ENCODE results near the gene DNAJC17.

DNAJC17 gene

DNA sequence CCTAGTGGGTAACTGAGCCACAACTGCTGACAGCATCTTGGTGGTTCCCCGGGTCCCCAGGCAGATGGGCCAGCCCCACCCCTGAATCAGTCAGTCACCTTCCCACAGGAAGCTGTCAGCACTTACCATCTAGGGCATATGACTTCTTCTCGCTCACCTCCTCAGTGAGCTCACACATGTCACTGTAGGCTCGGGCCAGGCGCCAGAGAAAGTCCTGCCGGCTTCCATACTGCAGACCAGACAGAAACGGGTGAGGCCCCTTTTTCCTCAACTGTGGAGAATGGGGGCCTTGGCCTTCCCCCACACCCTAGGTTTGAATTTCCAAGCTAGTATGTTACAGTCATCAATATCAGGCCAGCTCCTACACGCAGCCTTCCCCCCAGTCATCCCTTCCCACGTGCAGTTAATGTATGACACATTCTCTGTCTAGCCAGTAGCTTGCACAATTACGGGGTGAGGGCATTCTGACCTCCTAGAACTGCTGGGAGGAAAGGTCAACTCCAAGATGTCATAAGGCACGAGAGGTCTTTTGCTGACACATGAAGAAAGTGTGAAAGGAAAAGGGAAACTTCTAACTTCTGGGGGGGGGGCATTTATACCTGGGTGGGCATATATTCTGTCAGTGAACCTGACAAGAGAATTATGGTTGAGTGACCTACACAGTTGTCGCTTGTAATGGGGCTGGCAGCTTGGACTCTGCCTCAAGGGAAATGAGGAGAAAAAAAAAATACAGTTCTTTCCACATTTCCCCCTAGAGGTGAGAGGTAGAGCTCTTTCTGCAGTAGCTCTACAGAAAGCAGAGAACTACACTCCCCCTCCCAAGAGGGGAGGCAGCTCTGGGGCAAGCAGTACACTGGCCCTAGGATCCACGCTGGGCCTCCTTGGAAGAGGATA, 63.1 kb downstream of the DNAJC17 start:
- H3K36me3 ChIP-seq (ENCODE audit: control insufficient read depth, insufficient read depth, low read length), result peaks cover 2% of the 10 kb centered on the region
- H3K79me1 ChIP-seq (ENCODE audit: low read length), result peaks cover 2% of the 10 kb centered on the region
- WGBS (ENCODE audit: extremely low coverage, insufficient coverage, low lambda C conversion rate), result no CpG with 5 or more reads among the region's 12 CpGs

GRCh38 chr15:40743485-40743901, 63.8 kb downstream of the DNAJC17 start:
- Histone ChIP-seq H2BK5ac (ENCODE audit: low read length) (no peak overlapping the region), H4K8ac (ENCODE audit: low read depth, low read length) (no peak overlapping the region), H3K36me3 (ENCODE audit: control insufficient read depth, insufficient read depth, low read length) (peaks cover 2% of the 10 kb centered on the region), H3K27me3 (ENCODE audit: insufficient read depth, low read length, poor library complexity) (no peaks in the 10 kb centered on the region), H3K18ac (ENCODE audit: low read length) (no peak overlapping the region), H3K27ac (ENCODE audit: low read depth, low read length) (no peak overlapping the region), H3K79me2 (ENCODE audit: control insufficient read depth, insufficient read depth, low read length) (no peaks in the 10 kb centered on the region), H2BK15ac (replicated peaks; ENCODE audit: low read depth) (no peak overlapping the region), H3K23ac (ENCODE audit: low read length) (no peak overlapping the region), H4K5ac (ENCODE audit: low read length) (no peak overlapping the region), H3K4ac (ENCODE audit: low read depth, low read length) (no peak overlapping the region), H3K4me2 (ENCODE audit: low read length) (no peak overlapping the region), H3K4me1 (ENCODE audit: control insufficient read depth, low read depth, low read length) (no peaks in the 10 kb centered on the region), H3K9ac (ENCODE audit: low read length) (no peak overlapping the region), H3K79me1 (ENCODE audit: low read length) (peaks cover 2% of the 10 kb centered on the region), H2AK5ac (ENCODE audit: low read length) (no peak overlapping the region), H3K4me3 (ENCODE audit: low read length) (no peak overlapping the region), H3K56ac (ENCODE audit: low read length) (no peak overlapping the region), H2BK120ac (ENCODE audit: low read depth, low read length) (no peak overlapping the region)
- no peak for DNase-seq
- no CpG with 5 or more reads among the region's 2 CpGs for WGBS (ENCODE audit: extremely low coverage, insufficient coverage, low lambda C conversion rate)

More for the DNA sequence above, 63.1 kb downstream of the DNAJC17 start:
- no peak overlapping the region for H2AK5ac ChIP-seq (ENCODE audit: low read length)
- no peak overlapping the region for H3K56ac ChIP-seq (ENCODE audit: low read length)
- no peaks in the 10 kb centered on the region for H3K4me1 ChIP-seq (ENCODE audit: control insufficient read depth, low read depth, low read length)
- H4K8ac ChIP-seq (ENCODE audit: low read depth, low read length), result no peak overlapping the region
- H3K4me2 ChIP-seq (ENCODE audit: low read length), result no peak overlapping the region
- no peak overlapping the region for H2BK5ac ChIP-seq (ENCODE audit: low read length)
- H2BK120ac ChIP-seq (ENCODE audit: low read depth, low read length), result no peak overlapping the region
- no peak overlapping the region for H3K9ac ChIP-seq (ENCODE audit: low read length)
- no peak overlapping the region for H4K5ac ChIP-seq (ENCODE audit: low read length)
- H3K79me2 ChIP-seq (ENCODE audit: control insufficient read depth, insufficient read depth, low read length), result no peaks in the 10 kb centered on the region
- no peak overlapping the region for H3K4me3 ChIP-seq (ENCODE audit: low read length)
- no peaks in the 10 kb centered on the region for H3K27me3 ChIP-seq (ENCODE audit: insufficient read depth, low read length, poor library complexity)
- no peak overlapping the region for H3K23ac ChIP-seq (ENCODE audit: low read length)
- H3K27ac ChIP-seq (ENCODE audit: low read depth, low read length), result no peak overlapping the region
- H3K4ac ChIP-seq (ENCODE audit: low read depth, low read length), result no peak overlapping the region
- H3K18ac ChIP-seq (ENCODE audit: low read length), result no peak overlapping the region
- no peak overlapping the region for H2BK15ac ChIP-seq (replicated peaks; ENCODE audit: low read depth)
- peak; percentile 41 for DNase-seq

GRCh38 chr15:40739854-40740253, 67.4 kb downstream of the DNAJC17 start:
- H3K23ac ChIP-seq (ENCODE audit: low read length), result no peak overlapping the region
- H3K27ac ChIP-seq (ENCODE audit: low read depth, low read length), result no peak overlapping the region
- no peak overlapping the region for H2BK120ac ChIP-seq (ENCODE audit: low read depth, low read length)
- H3K18ac ChIP-seq (ENCODE audit: low read length), result no peak overlapping the region
- DNase-seq, result peak; percentile 20
- WGBS (ENCODE audit: extremely low coverage, insufficient coverage, low lambda C conversion rate), result no CpG with 5 or more reads among the region's 2 CpGs
- no peaks in the 10 kb centered on the region for H3K79me2 ChIP-seq (ENCODE audit: control insufficient read depth, insufficient read depth, low read length)
- H3K4ac ChIP-seq (ENCODE audit: low read depth, low read length), result no peak overlapping the region
- H3K79me1 ChIP-seq (ENCODE audit: low read length), result peaks cover under 1% of the 10 kb centered on the region
- H2BK15ac ChIP-seq (replicated peaks; ENCODE audit: low read depth), result no peak overlapping the region
- H2BK5ac ChIP-seq (ENCODE audit: low read length), result no peak overlapping the region
- no peak overlapping the region for H4K8ac ChIP-seq (ENCODE audit: low read depth, low read length)
- H3K4me2 ChIP-seq (ENCODE audit: low read length), result no peak overlapping the region
- no peak overlapping the region for H3K56ac ChIP-seq (ENCODE audit: low read length)
- H3K4me3 ChIP-seq (ENCODE audit: low read length), result no peak overlapping the region
- H3K36me3 ChIP-seq (ENCODE audit: control insufficient read depth, insufficient read depth, low read length), result peaks cover 3% of the 10 kb centered on the region
- H2AK5ac ChIP-seq (ENCODE audit: low read length), result no peak overlapping the region
- H3K9ac ChIP-seq (ENCODE audit: low read length), result no peak overlapping the region
- H3K27me3 ChIP-seq (ENCODE audit: insufficient read depth, low read length, poor library complexity), result no peaks in the 10 kb centered on the region
- H3K4me1 ChIP-seq (ENCODE audit: control insufficient read depth, low read depth, low read length), result no peaks in the 10 kb centered on the region
- H4K5ac ChIP-seq (ENCODE audit: low read length), result no peak overlapping the region

GRCh38 chr15:40739047-40739446, 68.2 kb downstream of the DNAJC17 start:
- Histone ChIP-seq H3K9ac (ENCODE audit: low read length) (no peak overlapping the region), H3K23ac (ENCODE audit: low read length) (no peak overlapping the region), H2BK120ac (ENCODE audit: low read depth, low read length) (no peak overlapping the region), H3K79me2 (ENCODE audit: control insufficient read depth, insufficient read depth, low read length) (no peaks in the 10 kb centered on the region), H3K79me1 (ENCODE audit: low read length) (no peaks in the 10 kb centered on the region), H2BK5ac (ENCODE audit: low read length) (no peak overlapping the region), H3K4me1 (ENCODE audit: control insufficient read depth, low read depth, low read length) (no peaks in the 10 kb centered on the region), H3K36me3 (ENCODE audit: control insufficient read depth, insufficient read depth, low read length) (peaks cover 3% of the 10 kb centered on the region), H3K27me3 (ENCODE audit: insufficient read depth, low read length, poor library complexity) (no peaks in the 10 kb centered on the region), H4K8ac (ENCODE audit: low read depth, low read length) (no peak overlapping the region), H2BK15ac (replicated peaks; ENCODE audit: low read depth) (no peak overlapping the region), H2AK5ac (ENCODE audit: low read length) (no peak overlapping the region), H3K4me2 (ENCODE audit: low read length) (no peak overlapping the region), H4K5ac (ENCODE audit: low read length) (no peak overlapping the region), H3K27ac (ENCODE audit: low read depth, low read length) (no peak overlapping the region), H3K18ac (ENCODE audit: low read length) (no peak overlapping the region), H3K4me3 (ENCODE audit: low read length) (no peak overlapping the region), H3K4ac (ENCODE audit: low read depth, low read length) (no peak overlapping the region), H3K56ac (ENCODE audit: low read length) (no peak overlapping the region)
- peak; percentile 32 for DNase-seq
- no CpG with 5 or more reads among the region's 2 CpGs for WGBS (ENCODE audit: extremely low coverage, insufficient coverage, low lambda C conversion rate)

GRCh38 chr15:40737048-40737447, 70.2 kb downstream of the DNAJC17 start:
- no peak overlapping the region for H3K56ac ChIP-seq (ENCODE audit: low read length)
- no peak overlapping the region for H2BK5ac ChIP-seq (ENCODE audit: low read length)
- H3K18ac ChIP-seq (ENCODE audit: low read length), result no peak overlapping the region
- no peak overlapping the region for H3K27ac ChIP-seq (ENCODE audit: low read depth, low read length)
- no peak overlapping the region for H3K4me2 ChIP-seq (ENCODE audit: low read length)
- H3K4me1 ChIP-seq (ENCODE audit: control insufficient read depth, low read depth, low read length), result no peaks in the 10 kb centered on the region
- H4K5ac ChIP-seq (ENCODE audit: low read length), result no peak overlapping the region
- no peak overlapping the region for H3K9ac ChIP-seq (ENCODE audit: low read length)
- no CpG with 5 or more reads among the region's 3 CpGs for WGBS (ENCODE audit: extremely low coverage, insufficient coverage, low lambda C conversion rate)
- no peak overlapping the region for H3K23ac ChIP-seq (ENCODE audit: low read length)
- no peaks in the 10 kb centered on the region for H3K27me3 ChIP-seq (ENCODE audit: insufficient read depth, low read length, poor library complexity)
- H3K4ac ChIP-seq (ENCODE audit: low read depth, low read length), result no peak overlapping the region
- no peak for DNase-seq
- peaks cover 1% of the 10 kb centered on the region for H3K36me3 ChIP-seq (ENCODE audit: control insufficient read depth, insufficient read depth, low read length)
- H3K4me3 ChIP-seq (ENCODE audit: low read length), result no peak overlapping the region
- no peak overlapping the region for H2BK15ac ChIP-seq (replicated peaks; ENCODE audit: low read depth)
- H4K8ac ChIP-seq (ENCODE audit: low read depth, low read length), result no peak overlapping the region
- no peak overlapping the region for H2BK120ac ChIP-seq (ENCODE audit: low read depth, low read length)
- H3K79me2 ChIP-seq (ENCODE audit: control insufficient read depth, insufficient read depth, low read length), result no peaks in the 10 kb centered on the region
- H3K79me1 ChIP-seq (ENCODE audit: low read length), result no peaks in the 10 kb centered on the region
- H2AK5ac ChIP-seq (ENCODE audit: low read length), result no peak overlapping the region

Measured in mesendoderm (in vitro differentiated cells).